NCI-H748 (cell line): ENCODE data around the gene PDE5A.
"Not testable (repeated sequence)": the region's sequence is repeated elsewhere in the genome, so short reads cannot be mapped to it uniquely, and the experiment has no call there.

Experiments
- DNase-seq: peaks from one replicate; lab custom pipeline; 2025; ENCODE audit not compliant: unreplicated experiment; lab: John Stamatoyannopoulos, UW

The PDE5A gene

DNA sequence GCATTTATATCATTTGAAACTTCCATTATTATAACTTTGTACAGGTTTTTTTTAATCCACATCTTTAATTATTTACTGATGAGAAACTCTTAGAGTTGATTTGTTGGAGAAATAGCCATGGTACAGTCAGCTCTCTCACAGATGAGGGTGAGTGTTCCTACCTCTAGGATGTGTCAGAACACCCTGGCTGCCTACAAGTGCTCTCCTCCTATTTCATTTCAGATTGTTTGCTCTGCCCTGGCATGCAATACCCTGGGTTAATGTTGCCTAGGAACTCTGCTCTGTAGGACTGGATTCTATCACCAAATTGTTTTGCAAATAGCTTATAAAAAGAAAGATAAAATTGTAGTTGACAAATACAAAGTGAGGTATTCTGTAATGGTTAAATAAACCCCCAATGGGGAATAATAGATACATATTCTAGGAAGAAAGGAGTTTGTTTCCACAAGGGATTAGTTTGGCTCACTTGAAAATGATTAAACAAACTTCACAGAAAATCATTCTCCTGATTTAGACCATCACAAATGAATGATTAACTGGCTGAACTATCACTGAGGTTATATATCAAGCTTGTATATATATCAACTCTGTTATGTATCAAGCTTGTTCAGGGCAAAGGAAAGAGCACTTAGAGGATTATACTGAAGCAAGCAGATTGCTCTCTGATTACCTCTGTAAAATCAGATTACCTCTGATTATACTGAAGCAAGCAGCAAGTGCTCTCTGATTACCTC lies 150.0 kb downstream of the PDE5A start:
- no peak for DNase-seq

DNA sequence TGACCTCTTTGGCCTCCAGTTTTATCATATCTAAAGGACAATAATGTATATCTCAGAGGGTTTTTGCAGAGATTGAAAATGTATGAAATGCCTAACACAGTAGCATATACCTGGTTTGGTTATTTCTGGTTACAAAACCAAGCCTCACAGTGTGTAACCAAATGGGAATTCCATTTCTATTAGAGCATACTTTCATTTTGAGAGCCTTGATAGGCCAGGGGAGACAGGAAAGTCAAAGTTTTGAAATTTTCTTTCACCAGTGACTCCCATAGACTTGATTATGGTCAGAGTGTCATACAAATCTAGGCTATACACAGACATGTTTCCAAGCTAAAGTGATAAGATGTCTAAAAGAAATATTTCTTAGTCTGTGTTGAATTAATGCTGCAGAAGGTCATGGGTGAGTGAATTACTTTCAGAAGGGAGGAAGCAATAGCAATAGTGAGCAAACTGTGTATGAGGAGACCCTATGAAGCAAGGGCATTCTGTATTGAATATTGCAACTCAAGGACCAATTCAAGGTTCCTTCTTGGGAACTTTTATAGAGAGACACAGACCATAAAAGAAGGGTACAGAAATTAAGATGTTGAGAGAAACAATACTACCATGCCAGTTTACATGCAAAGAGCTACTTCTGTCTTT lies 151.1 kb downstream of the PDE5A start:
- no peak for DNase-seq

DNA sequence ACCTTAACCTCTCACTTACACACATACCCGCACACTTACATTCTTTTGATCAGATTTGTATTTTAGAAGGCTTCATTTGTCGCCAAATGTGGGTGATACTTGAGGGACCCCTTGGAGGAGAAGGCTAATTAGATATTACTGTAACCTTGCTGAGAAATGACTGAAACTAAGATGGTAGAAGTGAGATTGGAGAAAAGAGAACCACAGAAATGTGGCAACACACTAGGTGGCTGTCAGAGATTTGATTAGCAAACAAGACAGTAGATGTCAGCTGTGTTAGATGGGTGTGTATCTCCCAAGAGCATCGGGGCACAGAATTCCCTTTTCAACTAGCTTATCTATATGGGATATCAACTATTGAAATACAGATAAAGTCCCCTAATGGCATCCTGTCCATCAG lies 157.3 kb downstream of the PDE5A start:
- DNase-seq, result no peak

DNA sequence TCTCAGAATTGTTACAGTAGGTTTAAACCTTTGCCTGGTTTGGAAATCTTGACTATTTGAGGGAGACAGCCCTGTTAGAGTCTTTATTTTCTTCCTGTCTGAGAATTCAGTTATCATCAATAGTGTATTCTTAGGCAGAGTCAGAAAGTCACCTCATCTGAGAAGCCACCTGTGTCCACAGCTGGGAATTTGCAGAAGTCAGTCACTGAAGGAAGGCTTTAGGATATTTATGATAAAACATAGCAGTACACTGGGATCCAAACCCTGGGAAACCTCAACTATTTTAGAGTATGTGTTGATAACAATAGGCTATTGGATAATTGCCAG lies 157.9 kb downstream of the PDE5A start:
- not testable (repeated sequence) for DNase-seq

DNA sequence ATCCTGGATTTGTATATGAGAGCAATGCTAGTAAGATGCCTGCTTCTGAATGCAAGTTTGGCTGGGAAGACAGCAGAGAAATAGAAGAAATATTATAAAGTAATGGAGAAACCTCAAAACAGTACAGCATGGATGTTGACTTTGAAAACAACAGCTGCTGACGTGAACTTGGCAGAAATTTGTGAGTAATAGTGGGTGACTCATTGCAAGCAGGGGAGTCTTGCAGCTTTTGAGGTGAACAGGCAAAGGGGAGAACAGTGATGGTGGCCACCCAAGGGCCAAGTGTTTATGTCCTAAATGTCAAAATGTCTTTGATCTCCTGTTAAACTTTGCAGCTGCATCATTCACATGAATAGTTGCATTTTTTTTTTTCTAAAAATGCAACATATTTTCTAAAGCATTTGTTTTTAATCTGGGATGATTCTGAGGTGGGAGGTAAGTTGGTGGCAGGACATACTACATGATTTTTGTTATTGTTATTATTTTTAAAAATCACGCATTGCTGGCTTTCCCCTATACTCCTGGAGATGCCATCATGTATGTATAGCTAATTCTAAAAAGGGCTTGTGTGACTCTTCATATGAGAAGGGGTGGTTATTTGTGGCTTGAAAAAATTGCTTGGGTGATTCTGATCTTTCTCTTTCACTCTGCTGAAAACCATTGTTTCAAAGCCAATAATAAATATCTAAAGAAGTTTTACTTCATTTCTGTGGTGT lies 158.4 kb downstream of the PDE5A start:
- not testable (repeated sequence) for DNase-seq

DNA sequence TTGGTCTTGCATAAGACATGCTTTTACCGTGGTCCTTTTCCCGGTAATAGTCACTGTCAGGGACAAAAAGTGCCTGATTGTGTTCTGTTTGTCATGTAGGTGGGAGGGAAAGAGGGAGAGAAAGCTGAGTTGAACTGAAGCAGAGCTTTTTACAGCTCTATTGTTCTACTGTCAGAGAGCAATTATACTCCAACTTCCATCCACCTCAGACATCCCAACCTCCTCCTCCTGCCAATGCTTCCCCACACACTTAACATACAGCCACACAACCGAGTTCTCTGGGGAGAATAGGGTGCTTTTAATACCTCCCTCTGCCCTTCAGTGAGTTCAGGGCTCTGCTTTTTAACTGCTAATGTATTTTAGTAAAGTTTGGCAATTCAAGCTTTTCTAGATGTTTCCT lies 159.6 kb downstream of the PDE5A start:
- not testable (repeated sequence) for DNase-seq

DNA sequence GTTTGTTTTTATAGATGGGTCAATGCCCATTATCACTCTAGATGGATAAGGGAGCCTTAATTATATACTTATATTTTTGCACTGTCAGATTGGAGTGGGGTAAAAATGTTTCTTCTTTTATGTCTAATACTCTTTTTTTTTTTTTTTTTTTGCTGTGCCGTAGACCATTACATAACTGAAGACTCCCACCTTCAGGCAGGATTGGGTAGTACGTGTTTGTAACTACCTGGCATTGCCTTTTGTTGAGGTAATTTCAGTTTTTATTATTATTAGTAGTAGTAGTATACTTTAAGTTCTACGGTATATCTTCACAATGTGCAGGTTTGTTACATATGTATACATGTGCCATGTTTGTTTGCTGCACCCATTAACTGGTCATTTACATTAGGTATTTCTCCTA lies 165.9 kb downstream of the PDE5A start:
- not testable (repeated sequence) for DNase-seq

DNA sequence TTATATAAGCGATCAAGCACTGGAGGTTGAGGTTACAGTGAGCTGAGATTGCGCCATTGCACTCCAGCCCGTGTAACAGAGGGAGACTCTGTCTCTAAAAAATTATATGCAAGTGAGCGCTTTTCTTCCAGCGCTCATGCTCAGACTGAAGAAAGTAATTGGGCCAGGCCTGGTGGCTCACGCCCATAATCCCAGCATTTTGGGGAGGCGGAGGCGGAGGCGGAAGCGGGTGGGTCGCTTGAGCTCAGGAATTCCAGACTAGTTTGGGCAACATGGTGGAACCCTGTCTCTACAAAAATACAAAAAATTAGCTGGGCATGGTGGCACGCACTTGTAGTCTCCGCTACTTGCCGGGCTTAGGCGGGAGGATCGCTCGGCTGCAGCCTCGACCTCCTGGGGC lies 172.9 kb downstream of the PDE5A start:
- DNase-seq, result peak; percentile 43

DNA sequence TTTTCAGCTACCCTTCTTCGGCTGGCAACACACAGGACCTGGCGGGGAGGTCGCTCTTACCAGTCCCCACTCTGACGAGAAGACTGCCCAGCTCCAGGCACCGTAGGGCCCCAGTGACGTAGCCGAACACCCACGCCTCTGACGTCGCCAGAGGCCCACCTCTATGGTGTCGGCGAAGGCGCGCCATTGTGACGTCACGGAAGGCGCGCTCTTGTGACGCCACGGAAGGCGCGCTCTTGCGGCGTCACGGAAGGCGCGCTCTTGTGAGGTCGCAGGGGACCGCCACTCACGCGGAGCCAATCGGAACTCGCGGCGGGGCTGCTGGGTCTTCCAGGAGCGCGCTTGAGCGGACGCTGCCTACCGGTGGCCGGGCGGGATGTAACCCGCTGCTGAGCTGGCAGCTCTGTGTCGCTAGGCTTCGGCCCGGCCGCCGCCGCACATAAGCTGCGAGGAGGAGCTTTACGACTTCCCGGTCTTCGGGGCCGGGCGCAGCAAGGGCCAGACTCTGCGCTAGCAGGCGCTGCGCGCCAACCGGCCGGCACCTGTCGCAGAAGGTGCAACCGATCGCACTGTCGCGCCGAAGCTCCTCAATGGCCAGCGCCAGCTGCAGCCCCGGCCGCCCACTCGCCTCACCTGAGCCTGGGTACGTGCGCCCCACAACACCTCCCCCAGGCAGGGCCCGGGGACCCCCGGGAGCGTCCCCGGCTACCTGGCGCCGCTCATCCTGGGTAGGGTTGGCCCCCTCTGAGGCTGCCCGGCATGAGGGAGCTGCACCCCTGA lies 173.9 kb downstream of the PDE5A start:
- peak; percentile 94 for DNase-seq

DNA sequence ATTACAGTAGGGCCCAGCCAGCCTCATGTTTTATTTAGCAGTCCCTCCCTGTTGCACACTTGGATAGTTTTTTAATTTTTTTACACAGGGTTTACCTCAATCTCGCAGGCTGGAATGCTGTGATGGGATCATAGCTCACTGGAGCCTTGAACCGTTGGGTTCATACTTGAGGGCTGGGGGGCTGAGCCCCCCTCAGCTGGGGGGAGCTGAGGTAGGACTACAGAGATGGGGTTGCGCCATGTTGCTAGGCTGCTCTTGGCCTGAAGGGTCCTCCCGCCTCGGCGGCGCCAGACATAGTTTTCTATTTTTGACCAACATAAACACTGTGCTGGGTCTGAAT lies 174.5 kb downstream of the PDE5A start:
- not testable (repeated sequence) for DNase-seq

DNA sequence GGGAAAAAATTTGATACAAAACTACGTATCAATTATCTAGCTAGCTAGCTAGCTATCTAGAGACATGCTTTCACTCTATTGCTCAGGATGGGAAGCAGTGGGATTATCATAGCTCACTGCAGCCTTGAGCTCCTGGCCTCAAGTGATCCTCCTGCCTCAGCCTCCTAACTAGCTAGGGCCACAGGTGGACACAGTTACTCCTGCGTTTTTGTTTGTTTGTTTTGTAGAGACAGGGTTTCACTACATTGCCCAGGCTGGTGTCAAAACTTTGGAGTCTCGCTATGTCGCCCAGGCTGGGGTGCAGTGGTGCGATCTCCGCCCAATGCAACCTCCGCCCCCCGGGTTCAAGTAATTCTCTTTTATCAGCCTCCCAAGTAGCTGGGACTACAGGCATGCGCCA lies 175.3 kb downstream of the PDE5A start:
- DNase-seq, result not testable (repeated sequence)

DNA sequence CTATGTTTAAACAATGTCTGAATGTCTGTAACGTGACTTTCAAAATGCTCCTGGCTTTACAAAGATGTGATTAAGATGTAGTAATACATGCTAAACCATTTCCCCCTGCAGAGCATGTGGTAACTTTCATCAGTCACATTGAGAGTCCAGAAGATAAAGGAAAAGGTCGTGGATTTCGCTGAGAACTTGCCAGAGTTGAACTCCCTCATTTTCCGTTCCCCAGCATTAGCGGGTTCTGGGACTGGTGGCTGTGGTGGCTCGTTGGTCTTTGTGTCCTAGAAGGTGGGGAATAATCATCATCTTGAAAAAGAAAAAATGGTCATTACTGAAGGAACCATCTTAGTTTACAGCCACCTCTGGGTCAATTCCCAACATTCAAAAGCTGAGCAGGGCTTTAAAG lies 178.8 kb downstream of the PDE5A start:
- DNase-seq, result not testable (repeated sequence)
